ENCODE results near the gene LONP2.
"Not testable (repeated sequence)": the region's sequence is repeated elsewhere in the genome, so short reads cannot be mapped to it uniquely, and the experiment has no call there.

LONP2 gene

DNA sequence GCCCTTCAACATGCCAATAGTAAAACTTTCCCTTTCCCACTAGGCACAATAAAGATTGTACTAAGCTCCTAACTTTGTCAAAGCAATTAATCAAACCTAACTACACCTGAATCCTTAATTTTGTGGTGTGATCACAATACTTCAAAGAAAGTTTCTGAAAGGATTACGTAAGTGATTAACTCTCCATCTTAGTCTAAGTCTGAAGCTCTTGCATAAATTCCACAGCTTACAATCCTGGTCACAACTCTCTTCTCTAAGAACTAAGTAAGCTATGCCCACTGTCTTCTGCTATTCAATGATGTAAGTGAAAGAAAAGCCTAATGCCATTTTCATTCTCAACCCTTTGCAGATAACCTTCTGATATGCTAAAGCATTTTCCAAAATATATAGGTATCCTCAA lies 125.7 kb downstream of the LONP2 start:
- DNase-seq (ENCODE audit: low spot score) = no peak

DNA sequence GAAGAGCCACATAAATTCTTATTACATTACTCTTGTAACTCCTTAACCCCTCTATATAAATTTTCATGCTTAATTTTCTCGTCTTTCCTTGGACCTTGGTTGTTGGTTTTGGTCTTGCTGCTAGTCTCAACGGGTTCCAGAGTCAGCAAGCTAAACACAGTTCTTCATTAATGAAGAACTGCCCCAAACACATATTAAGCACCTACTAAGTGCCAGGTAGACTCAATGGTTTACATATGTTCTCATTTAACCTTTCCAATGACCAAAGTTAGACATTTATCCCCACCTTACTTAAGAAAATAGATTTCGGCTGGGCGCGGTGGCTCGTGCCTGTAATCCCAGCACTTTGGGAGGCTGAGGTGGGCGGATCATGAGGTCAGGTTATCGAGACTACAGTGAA lies 126.1 kb downstream of the LONP2 start:
- no peak for DNase-seq (ENCODE audit: low spot score)

DNA sequence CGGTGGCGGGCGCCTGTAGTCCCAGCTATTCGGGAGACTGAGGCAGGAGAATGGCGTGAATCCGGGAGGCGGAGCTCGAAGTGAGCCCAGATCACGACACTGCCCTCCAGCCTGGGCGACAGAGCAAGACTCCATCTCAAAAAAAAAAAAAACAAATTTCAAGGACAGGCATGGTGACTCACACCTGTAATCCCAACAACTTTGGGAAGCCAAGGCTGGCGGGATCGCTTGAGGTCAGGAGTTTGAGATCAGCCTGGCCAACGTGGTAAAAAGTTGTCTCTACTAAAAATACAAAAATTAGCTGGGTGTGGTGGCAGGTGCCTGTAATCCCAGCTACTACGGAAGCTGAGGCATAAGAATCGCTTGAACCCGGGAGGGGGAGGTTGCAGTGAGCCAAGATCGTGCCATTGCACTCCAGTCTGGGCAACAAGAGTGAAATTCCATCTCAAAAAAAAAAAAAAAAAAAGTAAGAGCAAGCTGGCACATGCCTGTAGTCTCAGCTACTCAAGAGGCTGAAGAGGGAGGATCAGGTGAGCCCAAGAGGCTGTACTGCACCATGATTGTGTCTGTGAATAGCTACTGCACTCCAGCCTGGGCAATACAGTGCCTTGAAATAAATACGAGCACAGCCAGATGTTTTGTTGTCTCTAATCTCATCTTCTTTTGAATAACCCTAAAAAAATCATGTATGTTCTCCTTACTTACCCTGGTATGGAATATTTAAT lies 126.7 kb downstream of the LONP2 start:
- DNase-seq (ENCODE audit: low spot score) = not testable (repeated sequence)

DNA sequence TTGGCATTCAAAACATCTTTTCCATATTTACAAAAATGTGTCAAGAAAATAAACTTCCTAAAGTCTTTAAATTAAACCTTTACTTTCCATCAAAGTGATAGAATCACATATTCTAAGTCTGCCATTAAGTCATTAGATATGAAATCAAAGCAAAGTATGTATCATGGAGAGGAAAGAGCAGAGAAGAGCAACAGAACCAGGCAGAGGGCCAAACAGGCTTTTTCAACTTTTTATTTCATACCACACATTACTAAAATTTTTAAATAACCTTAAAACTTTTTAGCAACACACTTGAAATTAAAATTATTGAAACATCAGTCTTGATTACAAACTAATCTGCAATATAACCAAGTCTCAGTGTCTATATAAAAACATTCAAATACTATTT lies 127.3 kb downstream of the LONP2 start:
- DNase-seq (ENCODE audit: low spot score) = no peak

DNA sequence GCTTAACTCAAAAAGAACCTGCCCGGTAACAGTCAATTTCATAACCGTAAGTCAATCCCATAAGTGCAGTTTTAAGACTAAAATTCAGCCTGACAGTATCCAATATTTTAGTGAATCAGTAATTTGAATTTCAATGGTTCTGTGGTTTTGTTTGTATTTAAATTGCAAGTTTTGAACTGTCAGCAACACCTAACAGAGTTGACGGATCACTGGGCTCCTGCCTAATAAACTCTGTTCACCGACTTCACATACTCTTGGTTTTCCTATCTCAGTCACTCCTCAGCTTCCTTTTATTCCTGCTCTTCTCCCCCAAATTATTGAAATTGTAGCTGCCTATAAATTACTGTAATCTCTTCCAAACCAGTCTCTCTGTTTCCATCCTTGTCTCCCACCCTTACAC lies 128.6 kb downstream of the LONP2 start:
- no peak for DNase-seq (ENCODE audit: low spot score)

DNA sequence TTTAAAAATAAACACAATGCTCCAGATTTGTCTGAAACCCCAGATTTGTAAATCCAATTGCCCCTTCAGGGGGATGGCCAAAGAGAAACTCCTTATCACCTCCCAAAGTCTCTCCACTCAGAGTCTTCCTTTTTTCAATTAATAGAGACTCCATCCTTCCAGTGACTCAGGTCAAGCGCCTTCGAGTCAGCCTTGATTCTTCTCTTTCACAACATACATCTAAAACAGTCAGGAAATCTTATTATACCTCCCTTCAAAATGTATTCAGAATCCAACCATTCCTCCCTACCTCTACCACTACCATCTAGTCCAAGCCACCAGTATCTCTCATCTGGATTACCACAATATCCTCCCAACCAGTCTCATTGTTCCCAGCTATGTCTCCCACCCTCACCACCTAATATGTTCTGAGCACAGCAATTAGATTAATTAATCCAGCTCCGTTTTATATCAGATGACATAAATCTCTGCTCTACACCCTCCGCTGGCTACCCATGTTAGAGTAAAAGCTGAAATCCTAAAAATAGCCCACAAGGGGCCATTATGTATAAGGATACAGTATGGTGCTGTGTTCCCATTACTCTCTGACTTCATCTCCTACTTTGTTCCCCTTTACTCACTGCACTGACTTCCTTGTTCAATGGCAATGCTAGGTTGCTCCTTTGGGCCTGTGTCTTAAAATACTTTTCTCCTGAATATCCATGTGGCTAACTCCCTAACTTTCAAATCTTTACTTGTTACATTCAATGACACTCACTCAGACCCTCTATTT lies 129.3 kb downstream of the LONP2 start:
- no peak for DNase-seq (ENCODE audit: low spot score)

DNA sequence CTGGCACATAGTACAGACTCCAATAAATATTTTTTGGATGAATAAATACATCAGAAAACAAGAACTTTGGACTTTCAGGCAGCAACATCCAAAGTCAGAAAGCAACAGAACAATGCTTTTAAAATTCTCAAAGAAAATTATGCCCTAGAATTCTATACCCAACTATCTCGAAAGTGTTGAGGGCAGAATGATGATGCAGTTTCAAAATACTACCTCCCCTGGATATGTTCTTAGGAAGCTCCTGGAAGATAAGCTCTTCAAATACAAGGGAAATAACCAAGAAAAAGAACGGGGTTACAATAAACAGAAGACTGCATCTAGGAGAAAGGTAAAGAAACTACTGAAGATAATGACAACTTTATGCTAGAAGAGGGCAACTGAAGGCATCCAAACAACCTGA lies 130.2 kb downstream of the LONP2 start:
- no peak for DNase-seq (ENCODE audit: low spot score)

DNA sequence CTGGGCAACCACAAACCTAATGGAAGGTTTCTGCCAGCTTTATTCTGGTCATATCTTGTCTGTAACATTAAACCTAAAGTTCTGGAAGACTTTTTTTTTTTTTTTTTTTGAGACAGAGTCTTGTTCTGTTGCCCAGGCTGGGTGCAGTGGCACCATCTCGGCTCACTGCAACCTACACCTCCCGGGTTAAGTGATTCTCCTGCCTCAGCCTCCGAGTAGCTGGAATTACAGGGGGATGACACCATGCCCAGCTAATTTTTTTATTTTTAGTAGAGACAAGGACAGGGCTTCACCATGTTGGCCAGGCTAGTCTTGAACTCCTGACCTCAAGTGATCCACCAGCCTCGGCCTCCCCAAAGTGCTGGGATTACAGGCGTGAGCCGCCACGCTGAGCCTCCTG lies 133.2 kb downstream of the LONP2 start:
- not testable (repeated sequence) for DNase-seq (ENCODE audit: low spot score)

DNA sequence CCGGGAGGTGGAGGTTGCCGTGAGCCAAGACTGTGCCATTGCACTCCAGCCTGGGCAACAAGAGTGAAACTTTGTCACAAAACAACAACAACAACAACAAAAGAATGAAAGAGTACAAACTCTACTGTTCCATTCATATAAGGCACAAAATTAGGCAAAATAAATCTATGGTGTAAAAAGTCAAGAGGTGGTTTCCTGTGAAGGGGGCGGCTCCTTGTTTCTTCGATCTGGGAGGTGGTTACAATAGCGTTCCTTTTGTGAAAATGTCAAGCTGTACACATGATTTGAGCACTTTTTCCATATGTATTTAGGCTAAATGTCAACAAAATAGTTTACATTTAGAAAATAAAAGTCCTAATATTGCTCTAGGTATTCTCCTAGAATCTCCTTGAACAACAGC lies 134.2 kb downstream of the LONP2 start:
- no peak for DNase-seq (ENCODE audit: low spot score)

DNA sequence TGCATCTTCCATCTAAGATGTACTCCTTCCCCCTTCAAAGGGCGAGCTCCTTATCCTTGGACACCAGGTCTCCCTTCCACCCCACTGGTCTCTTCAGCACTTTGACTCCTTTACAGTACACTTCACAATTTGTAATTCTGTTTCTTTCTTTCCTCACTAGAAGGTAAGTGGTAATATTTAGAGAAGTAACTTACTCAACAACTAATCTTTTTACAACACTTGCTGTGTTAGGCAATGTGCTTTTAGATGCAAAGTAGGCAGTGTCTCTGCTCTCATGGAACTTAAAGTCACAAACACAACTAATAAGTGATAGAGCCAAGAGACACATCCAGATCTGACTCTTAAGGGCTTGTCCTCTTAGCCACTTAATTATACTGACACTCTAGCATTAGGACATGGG lies 134.7 kb downstream of the LONP2 start:
- no peak for DNase-seq (ENCODE audit: low spot score)

DNA sequence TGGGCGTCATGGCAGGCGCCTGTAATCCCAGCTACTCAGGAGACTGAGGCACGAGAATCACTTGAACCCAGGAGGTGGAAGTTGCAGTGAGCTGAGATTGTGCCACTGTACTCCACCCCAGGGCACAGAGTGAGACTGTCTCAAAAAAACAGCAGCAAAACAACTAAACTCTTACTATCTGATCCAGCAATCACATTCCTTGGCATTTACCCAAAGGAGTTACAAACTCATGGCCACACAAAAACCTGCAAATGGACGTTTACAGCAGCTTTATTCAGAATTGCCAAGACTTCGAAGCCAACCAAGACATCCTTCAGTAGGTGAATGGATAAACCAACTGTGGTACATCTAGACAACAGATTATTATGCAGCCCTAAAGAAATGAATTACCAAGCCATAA lies 137.1 kb downstream of the LONP2 start:
- no peak for DNase-seq (ENCODE audit: low spot score)

DNA sequence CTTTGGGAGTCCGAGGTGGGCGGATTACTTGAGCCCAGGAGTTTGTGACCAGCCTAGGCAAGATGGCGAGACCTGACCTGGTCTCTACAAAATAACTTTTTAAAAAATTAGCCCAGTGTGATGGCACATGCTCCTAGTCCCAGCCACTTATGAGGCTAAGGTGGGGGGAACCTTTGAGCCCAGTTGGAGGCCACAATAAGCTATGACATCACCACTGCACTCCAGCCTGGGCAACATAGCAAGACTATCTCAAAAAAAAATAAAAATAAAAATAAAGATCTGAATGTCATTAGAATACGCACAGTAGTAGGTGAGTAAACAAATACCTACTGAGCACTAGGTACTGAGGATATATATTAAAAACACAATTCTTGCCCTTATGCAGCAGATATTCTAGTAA lies 138.0 kb downstream of the LONP2 start:
- no peak for DNase-seq (ENCODE audit: low spot score)

DNA sequence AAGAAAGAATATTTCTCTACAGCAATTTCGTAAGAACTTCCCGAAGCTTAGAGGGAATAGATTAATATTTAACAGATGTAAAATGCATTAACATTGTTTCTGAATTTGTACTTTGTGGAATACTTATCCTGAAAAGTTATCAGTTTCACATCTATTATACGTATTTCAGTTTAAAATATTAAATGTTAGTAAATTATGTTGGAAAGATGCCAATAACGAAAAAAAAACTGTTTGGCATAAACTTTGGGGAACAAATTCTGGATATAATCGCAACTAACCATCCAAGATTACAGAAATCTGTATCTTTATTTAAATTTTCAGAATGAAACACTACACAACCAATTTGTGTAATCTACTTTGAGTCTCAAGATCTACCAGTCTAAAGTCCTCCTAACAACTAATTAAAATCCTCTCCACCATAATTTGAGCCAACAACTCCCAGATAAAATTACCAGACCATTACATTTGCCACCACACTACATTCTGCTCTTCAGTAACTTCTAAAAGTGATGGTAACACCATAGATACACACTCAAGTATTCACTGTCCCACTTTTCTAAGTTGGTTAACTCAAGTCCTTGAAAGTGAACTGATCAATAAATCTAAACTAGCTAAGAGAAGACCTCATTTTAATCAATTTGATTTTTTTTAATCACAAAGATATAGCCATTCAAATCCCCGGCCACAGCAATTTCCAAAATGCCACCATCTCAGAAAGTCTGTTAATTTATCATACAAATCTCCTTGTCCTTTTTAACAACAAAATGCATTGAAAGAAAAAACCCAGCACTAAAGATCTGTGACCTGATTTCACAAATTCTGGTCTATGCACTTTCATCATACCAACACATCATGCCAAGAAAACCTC lies 139.1 kb downstream of the LONP2 start:
- no peak for DNase-seq (ENCODE audit: low spot score)

DNA sequence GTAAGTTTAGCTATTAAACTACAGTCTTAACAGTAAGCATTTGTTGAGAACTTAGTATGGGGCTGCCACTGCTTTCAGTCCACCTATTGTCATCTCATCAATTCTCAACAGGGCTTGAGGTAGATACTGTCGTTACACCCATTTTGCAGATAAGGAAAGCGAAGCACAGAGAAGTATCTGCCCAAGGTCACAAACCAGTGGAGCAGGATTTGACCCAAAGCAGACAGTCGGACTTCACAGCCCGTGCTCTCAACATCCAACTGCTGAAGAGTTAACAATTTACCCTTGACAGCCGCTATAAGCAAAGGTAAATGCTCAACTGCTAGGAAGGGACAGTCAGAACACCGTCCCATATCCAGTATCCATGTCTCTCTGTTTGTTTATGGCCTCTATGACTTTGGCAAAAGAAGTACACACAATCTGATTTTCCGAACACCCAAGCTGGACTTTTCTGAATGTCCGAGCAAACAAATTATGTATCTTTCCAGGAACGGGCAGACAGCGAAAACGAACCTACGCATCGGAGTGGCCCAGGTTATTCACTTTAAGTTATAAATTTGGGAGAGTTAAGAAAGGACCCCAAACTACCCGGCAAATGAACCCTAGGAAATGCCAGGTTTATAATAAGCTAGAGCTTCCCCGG lies 139.9 kb downstream of the LONP2 start:
- DNase-seq (ENCODE audit: low spot score) = peak; percentile 22

DNA sequence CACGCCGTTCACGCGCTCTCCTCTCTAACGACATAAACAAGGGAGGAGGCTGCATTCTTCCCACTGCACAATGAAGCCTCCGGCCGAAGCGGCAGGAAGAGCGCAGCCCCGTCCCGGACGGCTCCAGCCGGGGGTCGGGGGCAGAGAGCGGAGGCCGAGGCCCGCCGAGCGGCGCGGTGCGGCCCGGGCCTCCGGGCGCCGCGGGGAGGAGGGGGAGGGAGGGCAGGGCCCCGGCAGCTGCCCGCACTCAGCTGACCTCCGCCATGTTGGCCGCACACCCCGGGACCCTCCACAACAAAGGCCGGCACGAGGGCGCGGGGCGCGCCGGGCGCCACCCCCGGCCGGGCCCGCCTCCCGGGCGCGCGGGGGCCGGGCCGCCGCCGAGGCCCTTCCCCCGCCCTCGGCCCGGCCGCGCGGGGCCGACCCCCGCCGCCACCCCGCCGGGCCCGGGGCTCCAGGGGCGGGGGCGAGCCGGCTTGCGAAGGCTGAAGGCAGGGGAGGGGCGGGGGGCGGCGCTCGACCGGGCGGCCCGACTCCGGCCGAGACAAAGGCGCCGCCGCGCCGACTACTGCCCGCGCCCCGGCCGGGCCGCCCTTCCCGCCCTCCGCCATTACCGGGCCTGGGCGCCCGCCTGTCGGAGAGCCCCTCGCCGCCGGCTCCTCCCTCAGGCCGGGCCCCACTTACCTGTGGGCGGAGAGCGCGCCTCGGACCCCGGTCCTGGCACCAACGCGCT lies 140.6 kb downstream of the LONP2 start:
- DNase-seq (ENCODE audit: low spot score) = no peak

DNA sequence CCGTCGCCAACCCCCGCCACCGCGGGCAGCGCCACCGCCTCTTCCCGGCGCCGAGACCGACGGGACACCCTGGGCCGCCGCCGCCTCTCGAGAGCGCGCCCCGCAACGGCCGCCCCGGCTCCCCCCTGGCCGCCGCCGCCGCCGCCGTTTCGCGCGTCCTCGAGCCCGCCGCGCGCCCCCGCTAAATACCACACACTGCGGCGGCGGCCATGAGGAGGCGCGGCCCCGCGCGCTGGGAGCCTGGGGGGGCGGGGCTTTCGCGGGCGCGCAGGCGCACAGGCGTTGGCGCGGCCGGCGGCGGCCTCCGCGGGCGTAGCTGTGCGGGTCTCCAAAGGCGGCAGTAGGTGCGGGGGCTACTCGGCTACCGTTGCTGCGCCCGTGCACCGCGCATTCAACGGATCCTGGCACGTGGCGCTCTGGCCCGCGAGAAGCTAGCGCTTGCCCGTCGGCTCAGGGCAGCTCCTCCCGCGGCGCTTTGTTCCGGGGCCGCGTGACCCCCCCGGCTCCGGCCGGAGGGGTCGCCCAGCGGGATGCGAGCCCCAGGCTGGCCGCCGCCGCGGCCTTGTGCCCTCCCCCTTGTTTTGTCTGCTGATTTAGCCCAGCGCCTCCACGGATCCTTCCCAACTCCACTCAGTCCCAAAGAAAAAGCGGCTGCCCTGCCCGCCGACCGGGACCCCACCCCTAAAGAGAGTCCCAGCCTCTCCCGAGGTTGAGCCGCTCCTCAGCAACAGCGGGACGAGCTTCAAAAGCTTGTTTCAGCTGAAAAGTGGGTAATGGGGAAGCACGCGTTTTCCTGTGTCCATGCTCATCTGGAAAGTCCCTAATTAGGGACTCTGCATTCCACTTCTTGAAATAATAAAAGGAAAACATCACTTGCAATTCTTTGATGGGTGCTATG lies 141.4 kb downstream of the LONP2 start, which contains the start of gene SIAH1:
SIAH1 (minus strand) TSS at position 161 of the 898 bp plus-strand sequence. CDS start 22,985 bp downstream, outside the sequence.
- DNase-seq (ENCODE audit: low spot score) = peak; percentile 84

DNA sequence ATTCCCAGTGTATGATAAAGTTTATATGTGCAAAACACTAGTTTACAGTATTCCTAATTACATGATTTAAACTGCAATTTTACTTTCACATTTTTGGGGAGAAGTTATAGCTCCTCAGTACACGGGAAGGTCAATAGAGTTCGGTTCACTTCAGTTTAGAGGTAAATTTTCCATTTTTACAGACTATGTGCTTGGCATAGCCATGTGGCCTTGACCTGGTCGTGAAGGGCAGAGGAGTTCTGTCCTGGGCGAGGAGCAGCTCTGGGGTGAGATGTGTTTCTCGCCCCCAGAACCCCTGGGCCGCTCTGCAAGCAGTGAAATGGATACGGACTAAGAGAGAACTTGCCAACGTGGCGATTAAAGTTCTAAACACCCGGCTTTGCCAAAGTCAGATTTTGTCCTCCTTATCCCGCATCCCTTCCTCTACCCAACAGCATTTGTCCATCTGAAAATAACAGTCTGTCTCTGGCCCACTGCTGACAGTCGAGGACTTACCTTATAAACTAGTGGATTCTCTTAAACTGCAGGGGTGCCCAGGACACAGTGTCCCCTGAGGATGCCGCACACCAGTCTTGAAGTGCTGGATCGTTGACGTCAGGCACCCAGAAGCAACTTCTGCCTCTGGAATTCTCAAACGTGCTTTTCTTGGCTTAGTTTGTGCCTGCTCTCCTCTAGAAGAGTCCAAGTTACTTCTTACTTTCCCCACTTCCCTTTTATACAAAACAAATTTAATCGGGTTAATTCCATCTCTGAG lies 142.6 kb downstream of the LONP2 start:
- no peak for DNase-seq (ENCODE audit: low spot score)

DNA sequence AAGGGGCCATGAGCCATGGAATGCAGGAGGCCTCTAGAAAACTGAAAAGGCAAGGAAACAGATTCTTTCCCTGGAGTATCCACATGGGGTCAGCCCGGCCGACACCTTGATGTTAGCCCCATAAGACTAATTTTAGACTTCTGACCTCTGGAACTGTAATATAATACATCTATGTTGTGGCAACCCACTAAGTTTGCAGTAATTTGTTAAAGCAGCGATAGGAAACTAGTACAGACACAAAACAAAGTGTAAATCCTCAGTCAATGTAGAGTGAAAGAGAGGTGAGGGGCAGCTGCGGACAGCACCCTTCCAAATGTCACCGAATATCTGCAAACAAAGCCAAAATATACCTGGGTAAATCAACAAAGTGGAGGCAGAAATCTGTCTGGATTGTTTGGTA lies 148.3 kb downstream of the LONP2 start:
- no peak for DNase-seq (ENCODE audit: low spot score)

DNA sequence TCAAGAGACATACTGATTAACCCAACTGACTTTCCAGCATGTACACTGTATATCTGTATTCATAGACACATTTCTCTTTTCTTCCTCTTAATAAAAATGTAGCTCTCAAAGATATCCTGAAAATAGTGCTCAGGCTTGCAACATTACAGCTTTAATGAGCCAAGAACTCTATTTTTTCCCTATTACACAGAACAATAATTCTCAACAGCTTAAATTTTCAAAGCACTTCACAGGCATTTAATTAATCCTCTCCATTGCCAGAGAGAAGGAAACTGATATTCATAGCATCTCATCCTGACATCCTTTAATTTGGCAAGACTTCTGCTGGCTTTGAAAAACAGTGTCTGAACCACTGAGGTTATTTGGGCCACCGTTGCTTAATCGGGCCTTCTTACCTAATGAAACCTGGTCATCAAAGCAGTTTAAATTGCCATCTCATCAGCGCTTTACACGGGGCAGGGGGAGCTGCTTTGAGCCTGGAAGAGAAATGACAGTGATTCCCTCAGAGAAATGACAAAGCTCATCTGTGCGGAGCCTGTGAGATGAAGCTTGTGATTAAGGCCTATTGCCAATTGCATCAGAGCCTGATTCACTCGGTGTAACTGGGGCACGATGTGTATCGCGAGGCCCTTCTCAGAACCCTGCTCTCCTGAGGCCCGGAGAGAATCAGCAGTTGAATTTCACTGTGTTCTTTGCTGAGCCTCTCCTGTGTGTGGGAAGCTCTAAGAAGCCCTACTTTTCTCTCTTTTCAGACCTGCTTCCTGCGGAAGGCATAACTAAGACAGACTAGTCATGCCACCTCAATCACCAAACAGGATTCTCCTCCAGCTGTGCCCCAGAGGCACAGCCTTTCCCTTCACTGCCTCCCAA lies 149.6 kb downstream of the LONP2 start:
- DNase-seq (ENCODE audit: low spot score) = no peak

Data from activated CD4-positive, alpha-beta T cell treated with anti-CD3 and anti-CD28 coated beads, Interleukin-2, Interleukin-4, amounts not matched to agents 100 ng/mL and 50 ng/mL, durations not matched to agents 16 hours and 8 hours (primary cell).